Kasumi-1 (cell line): ENCODE results near the gene MEF2D.
A peak's percentile ranks its signal among the peaks of the same experiment; 100 is the strongest.

Source experiments
- DNase-seq, 2 experiments: peaks; one replicate each; lab custom pipeline; 2025; lab: John Stamatoyannopoulos, UW

Gene MEF2D

GRCh38 chr1:156468693-156469345 lies 31.8 kb downstream of the MEF2D start:
- DNase-seq = no peak

- no peak for DNase-seq
Measured at GRCh38 chr1:156467906-156468305, 32.7 kb downstream of the MEF2D start.

- DNase-seq = no peak
Measured at GRCh38 chr1:156467385-156467784, 33.2 kb downstream of the MEF2D start.

GRCh38 chr1:156465747-156466365 lies 34.7 kb downstream of the MEF2D start:
- no peak for DNase-seq

- DNase-seq = no peak
Measured at GRCh38 chr1:156464825-156465452, 35.6 kb downstream of the MEF2D start.

GRCh38 chr1:156464335-156464734 lies 36.2 kb downstream of the MEF2D start:
- no peak for DNase-seq

GRCh38 chr1:156463874-156464273 lies 36.7 kb downstream of the MEF2D start:
- DNase-seq = no peak

- no peak for DNase-seq
Measured at GRCh38 chr1:156462954-156463795, 37.4 kb downstream of the MEF2D start.

GRCh38 chr1:156461781-156462647 lies 38.6 kb downstream of the MEF2D start:
- no peak for DNase-seq

GRCh38 chr1:156461109-156461508 lies 39.5 kb downstream of the MEF2D start:
- DNase-seq = no peak

- no peak for DNase-seq
Measured at GRCh38 chr1:156460525-156460924, 40.0 kb downstream of the MEF2D start.

- DNase-seq = no peak
Measured at GRCh38 chr1:156458181-156458503, 42.4 kb downstream of the MEF2D start.

- DNase-seq = peak; percentile 95 to 96
Measured at GRCh38 chr1:156456625-156457465, 43.7 kb downstream of the MEF2D start.

GRCh38 chr1:156455362-156455761 lies 45.2 kb downstream of the MEF2D start:
- no peak for DNase-seq

GRCh38 chr1:156452907-156453306 lies 47.7 kb downstream of the MEF2D start:
- peak in 1 of 2 experiments; percentile 14 for DNase-seq

- DNase-seq = no peak
Measured at GRCh38 chr1:156451505-156452160, 48.9 kb downstream of the MEF2D start.

- no peak for DNase-seq
Measured at GRCh38 chr1:156448134-156448967, 52.2 kb downstream of the MEF2D start.

GRCh38 chr1:156445789-156446263 lies 54.7 kb downstream of the MEF2D start:
- DNase-seq = peak; percentile 80 to 92

- peak; percentile 62 to 63 for DNase-seq
Measured at GRCh38 chr1:156444407-156445001, 56.1 kb downstream of the MEF2D start.
